SK-N-SH (cell line): ENCODE measurements around the gene CYFIP2. TPM values are rescaled to one million over a fixed set of nuclear protein-coding genes. Genes with fewer than 3 reads are reported as not detected.

Experiments used
- CTCF ChIA-PET: fragments of 300-600, 350-600 bp; formaldehyde crosslinking; extraction: SDS; loops from one replicate; lab custom pipeline; 2021; lab: Yijun Ruan, JAX
- POLR2A ChIA-PET: fragments of 350-600 bp; sonication (Branson Sonifier 250); formaldehyde crosslinking; extraction: SDS; loops from one replicate; lab custom pipeline; 2020; ENCODE audit warnings: antibody characterized with exemption, inconsistent platforms; lab: Yijun Ruan, JAX
- DNase-seq: peaks from one replicate; pipeline ENCODE4 v3.0.0; 2012
- H2AFZ ChIP-seq: fragments of 200-600 bp; sonication (generic); 2 replicates; pipeline ENCODE4 v1.8.1; 2016; ENCODE audit warnings: antibody characterized with exemption, mild to moderate bottlenecking, low read depth
- H3F3A ChIP-seq: fragments of 200-600 bp; sonication (generic); replicated peaks from 2 replicates; pipeline ENCODE3; 2016; ENCODE audit warnings: antibody characterized with exemption, mild to moderate bottlenecking; ENCODE audit not compliant: insufficient read depth
- H3K27ac ChIP-seq, 2 experiments: fragments of 200-500 bp in 1 of 2; fragments of 200-600 bp in 1 of 2; sonication (Bioruptor generic) in 1 of 2; sonication (generic), shearing (Covaris generic) in 1 of 2; 2 replicates each; pipeline versions ENCODE4 v1.5.1 to v1.6.1; 2014 to 2016; ENCODE audit warnings: low read depth in 2 of 2, inconsistent platforms in 1 of 2, low read length in 1 of 2, mild to moderate bottlenecking in 1 of 2, mixed read lengths in 1 of 2
- H3K27me3 ChIP-seq: fragments of 200-600 bp; sonication (generic), shearing (Covaris generic); 2 replicates; pipeline ENCODE4 v1.6.1; 2016; ENCODE audit warnings: mixed run types; ENCODE audit not compliant: insufficient read depth
- H3K36me3 ChIP-seq, 2 experiments: fragments of 200-500 bp in 1 of 2; fragments of 200-600 bp in 1 of 2; sonication (Bioruptor generic) in 1 of 2; sonication (generic) in 1 of 2; replicated peaks in 1 of 2; 2 replicates each; pipeline versions ENCODE3 to v1.5.1; 2014 to 2016; ENCODE audit warnings: low read length in 1 of 2, mild to moderate bottlenecking in 1 of 2; ENCODE audit not compliant: insufficient read depth in 2 of 2, control insufficient read depth in 1 of 2
- H3K4me1 ChIP-seq, 2 experiments: fragments of 200-500 bp in 1 of 2; fragments of 200-600 bp in 1 of 2; sonication (Bioruptor generic) in 1 of 2; sonication (generic), shearing (Covaris generic) in 1 of 2; 2 replicates each; pipeline versions ENCODE4 v1.5.1 to v1.6.1; 2014 to 2016; ENCODE audit warnings: low read depth in 1 of 2, low read length in 1 of 2, mixed run types in 1 of 2; ENCODE audit not compliant: insufficient read depth in 2 of 2, control insufficient read depth in 1 of 2
- H3K4me2 ChIP-seq: fragments of 200-600 bp; sonication (generic), shearing (Covaris generic); 2 replicates; pipeline ENCODE4 v1.6.1; 2017; ENCODE audit warnings: mixed run types
- H3K4me3 ChIP-seq, 2 experiments: fragments of 200-500 bp in 1 of 2; fragments of 200-600 bp in 1 of 2; sonication (Bioruptor generic) in 1 of 2; sonication (generic), shearing (Covaris generic) in 1 of 2; 2 replicates each; pipeline versions ENCODE4 v1.5.1 to v1.8.1; 2014 to 2016; ENCODE audit warnings: low read depth in 2 of 2, inconsistent platforms in 1 of 2, low read length in 1 of 2, mild to moderate bottlenecking in 1 of 2, mixed read lengths in 1 of 2, moderate library complexity in 1 of 2
- H3K79me2 ChIP-seq: fragments of 200-600 bp; sonication (generic); 2 replicates; pipeline ENCODE4 v1.8.1; 2017; ENCODE audit warnings: mild to moderate bottlenecking; ENCODE audit not compliant: insufficient read depth
- H3K9ac ChIP-seq: fragments of 200-600 bp; sonication (generic); 2 replicates; pipeline ENCODE4 v1.6.1; 2017; ENCODE audit warnings: mixed run types
- H3K9me2 ChIP-seq: fragments of 200-600 bp; sonication (generic); 2 replicates; pipeline ENCODE4 v1.6.1; 2017; ENCODE audit warnings: mixed run types
- H3K9me3 ChIP-seq: fragments of 200-600 bp; sonication (generic); 2 replicates; pipeline ENCODE4 v1.6.1; 2017; ENCODE audit warnings: mixed run types, mild to moderate bottlenecking, moderate library complexity
- H4K20me1 ChIP-seq: fragments of 200-600 bp; sonication (generic); 2 replicates; pipeline ENCODE4 v1.6.1; 2017; ENCODE audit warnings: mild to moderate bottlenecking, mixed run types; ENCODE audit not compliant: insufficient read depth
- CHD2 ChIP-seq: fragments of 150-350 bp; IDR thresholded peaks from 2 replicates; pipeline ENCODE4 v1.6.1; 2018; ENCODE audit warnings: low read length; ENCODE audit not compliant: partially characterized antibody
- ELF1 ChIP-seq: IDR thresholded peaks from 2 replicates; pipeline ENCODE4 v1.4.0; 2012
- EP300 ChIP-seq, 2 experiments: IDR thresholded peaks; 2 replicates each; pipeline versions ENCODE4 v1.4.0 to v1.6.1; 2012; ENCODE audit warnings: borderline replicate concordance in 1 of 2, low read depth in 1 of 2, low read length in 1 of 2
- EZH2phosphoT487 ChIP-seq: fragments of 200-600 bp; sonication (generic); IDR thresholded peaks from 2 replicates; pipeline ENCODE4 v1.6.1; 2017; ENCODE audit warnings: low read depth, mixed run types, mild to moderate bottlenecking, antibody characterized with exemption, moderate library complexity, borderline replicate concordance
- FOSL2 ChIP-seq: IDR thresholded peaks from 2 replicates; pipeline ENCODE4 v1.4.0; 2012; ENCODE audit warnings: low read depth, mild to moderate bottlenecking, moderate library complexity, borderline replicate concordance
- FOXJ3 ChIP-seq: sonication (generic); formaldehyde crosslinking; IDR thresholded peaks from 2 replicates; pipeline ENCODE4 v1.5.1; 2020; ENCODE audit warnings: mild to moderate bottlenecking, missing genetic modification reagents
- FOXM1 ChIP-seq: IDR thresholded peaks from 2 replicates; pipeline ENCODE4 v1.4.0; 2012; ENCODE audit warnings: low read depth, mild to moderate bottlenecking
- GABPA ChIP-seq: IDR thresholded peaks from 2 replicates; pipeline ENCODE4 v1.4.0; 2012; ENCODE audit warnings: low read depth, mild to moderate bottlenecking
- GATA2 ChIP-seq: sonication (generic); formaldehyde crosslinking; IDR thresholded peaks from 2 replicates; pipeline ENCODE4 v1.5.0; 2020; ENCODE audit warnings: mild to moderate bottlenecking, missing genetic modification reagents
- JUND ChIP-seq: IDR thresholded peaks from 2 replicates; pipeline ENCODE4 v1.4.0; 2012
- MAX ChIP-seq: IDR thresholded peaks from 2 replicates; pipeline ENCODE4 v1.4.0; 2012; ENCODE audit warnings: low read depth
- MEF2A ChIP-seq: IDR thresholded peaks from 2 replicates; pipeline ENCODE4 v1.4.0; 2012; ENCODE audit warnings: low read depth, borderline replicate concordance
- MXI1 ChIP-seq: IDR thresholded peaks from 2 replicates; pipeline ENCODE4 v1.6.1; 2012; ENCODE audit warnings: mild to moderate bottlenecking, low read depth, low read length, improper control_type of control experiment
- NFIC ChIP-seq: IDR thresholded peaks from 2 replicates; pipeline ENCODE4 v1.4.0; 2012; ENCODE audit warnings: borderline replicate concordance
- NRF1 ChIP-seq: IDR thresholded peaks from 2 replicates; pipeline ENCODE4 v1.6.1; 2012; ENCODE audit warnings: low read depth, mild to moderate bottlenecking, low read length
- PBX3 ChIP-seq: IDR thresholded peaks from 2 replicates; pipeline ENCODE4; 2012
- POLR2AphosphoS5 ChIP-seq: IDR thresholded peaks from 2 replicates; pipeline ENCODE4 v1.6.1; 2012; ENCODE audit warnings: low read depth, low read length
- RAD21 ChIP-seq: IDR thresholded peaks from 2 replicates; pipeline ENCODE4 v1.6.1; 2012; ENCODE audit warnings: mild to moderate bottlenecking, low read length
- RCOR1 ChIP-seq: fragments of 150-350 bp; IDR thresholded peaks from 2 replicates; pipeline ENCODE4 v1.6.1; 2017; ENCODE audit warnings: antibody characterized with exemption, low read length
- RFX5 ChIP-seq: IDR thresholded peaks from 2 replicates; pipeline ENCODE4 v1.6.1; 2012; ENCODE audit warnings: mild to moderate bottlenecking, improper control_type of control experiment, low read length
- RXRA ChIP-seq: IDR thresholded peaks from 2 replicates; pipeline ENCODE4 v1.4.0; 2012; ENCODE audit warnings: low read depth, mild to moderate bottlenecking, borderline replicate concordance
- SIN3A ChIP-seq: IDR thresholded peaks from 2 replicates; pipeline ENCODE4 v1.6.1; 2012; ENCODE audit warnings: low read depth, mild to moderate bottlenecking, low read length, moderate library complexity, borderline replicate concordance
- SMC3 ChIP-seq: IDR thresholded peaks from 2 replicates; pipeline ENCODE4 v1.6.1; 2012; ENCODE audit warnings: low read depth, low read length, improper control_type of control experiment
- TCF12 ChIP-seq: IDR thresholded peaks from 2 replicates; pipeline ENCODE4 v1.4.0; 2012
- TEAD4 ChIP-seq: IDR thresholded peaks from 2 replicates; pipeline ENCODE4 v1.4.0; 2012; ENCODE audit warnings: mild to moderate bottlenecking, borderline replicate concordance; ENCODE audit not compliant: insufficient read depth
- USF1 ChIP-seq: IDR thresholded peaks from 2 replicates; pipeline ENCODE4 v1.4.0; 2012; ENCODE audit warnings: low read depth, borderline replicate concordance
- USF2 ChIP-seq: fragments of 150-350 bp; IDR thresholded peaks from 2 replicates; pipeline ENCODE4 v1.6.1; 2017; ENCODE audit warnings: antibody characterized with exemption, low read length, low read depth, borderline replicate concordance
- YY1 ChIP-seq: IDR thresholded peaks from 2 replicates; pipeline ENCODE4 v1.4.0; 2012; ENCODE audit warnings: low read depth, mild to moderate bottlenecking
- polyA plus RNA-seq, 3 experiments: library from polyadenylated mRNA; depleted of rRNA; stranded (reverse); fragments of >200 nt; gene quantifications; 2 replicates each; pipeline ENCODE4 v1.2.3, GENCODE V29; 2012

Gene CYFIP2
- polyA plus RNA-seq, 1 of the 3 experiments (the other 2 are of a cell fraction): 20.1 TPM

DNA sequence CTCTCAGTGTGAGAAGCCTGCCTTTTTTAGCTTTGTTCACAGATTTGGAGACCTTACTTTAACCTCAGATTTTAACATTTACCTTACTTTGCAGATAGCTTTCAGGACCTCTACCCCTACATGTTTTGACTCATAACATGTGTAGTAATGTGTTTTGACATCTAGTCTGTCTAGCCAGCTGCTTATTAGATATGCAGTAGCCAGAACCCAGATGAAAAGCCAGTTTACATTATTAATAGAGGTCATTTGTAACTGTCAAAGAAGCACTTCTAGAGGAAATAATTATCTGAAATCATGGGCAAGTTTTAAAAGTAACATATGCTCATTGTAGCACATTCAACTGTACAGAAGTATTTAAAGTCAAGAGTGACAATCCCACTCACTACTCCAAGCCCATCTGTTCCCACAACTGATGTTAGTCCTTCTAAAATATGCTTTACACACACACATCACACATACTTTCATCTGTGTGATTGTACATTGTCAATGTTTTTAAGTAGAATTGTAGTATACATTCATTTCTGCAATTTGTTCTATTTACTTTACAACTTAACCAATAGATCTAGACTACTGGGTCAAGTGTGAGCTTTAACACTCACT, 122.3 kb downstream of the CYFIP2 start:
- Histone ChIP-seq H3K4me3 (no peak overlapping the region; a peak in 1 of 4 replicates), H3K4me2 (peak overlapping the region; percentile 68), H3F3A (peaks cover 64% of the 10 kb centered on the region), H3K9me2 (no peaks in the 10 kb centered on the region), H3K27me3 (no peaks in the 10 kb centered on the region), H2AFZ (no peak overlapping the region), H3K36me3 (peaks cover 0 to 5% of the 10 kb centered on the region in 2 experiments), H4K20me1 (no peaks in the 10 kb centered on the region), H3K9ac (peak overlapping the region; percentile 82), H3K9me3 (no peaks in the 10 kb centered on the region), H3K79me2 (peaks cover 1% of the 10 kb centered on the region; the same call in 1 of the 2 replicates), H3K27ac (peak overlapping the region; percentile 97 to 99), H3K4me1 (peaks cover 50 to 67% of the 10 kb centered on the region in 2 experiments)
- ChIA-PET POLR2A (no interaction called here), CTCF (interaction anchor here (1.0 to 1.1 kb wide), 2 partner anchors 60 to 88 kb away, joined by 4 to 6 read pairs; no protein-coding TSS in a partner anchor)
- TF ChIP-seq SMC3 (peak; percentile 4; the same call in 1 of the 2 replicates), RXRA (0 out of 2 replicates have a peak, but pooled peaks have one; percentile 4), CHD2 (peak; percentile 52), EP300 (IDR thresholded peaks at IDR 0.05; ENCODE audit: borderline replicate concordance in 1 of 2, low read depth in 1 of 2, low read length in 1 of 2) (peak; percentile 41 to 96; a peak in 3 of 4 replicates), FOXJ3 (CRISPR knock-in tag) (peak; percentile 24; the same call in 1 of the 2 replicates), GABPA (no peak), POLR2AphosphoS5 (peak; percentile 56; the same call in 1 of the 2 replicates), YY1 (no peak; the same call in 1 of the 2 replicates), USF1 (no peak), NRF1 (no peak), RAD21 (0 out of 2 replicates have a peak, but pooled peaks have one; percentile 9), TCF12 (peak; percentile 93), PBX3 (peak; percentile 86), MEF2A (no peak), USF2 (no peak), SIN3A (no peak), FOSL2 (no peak), NFIC (peak; percentile 45; the same call in 1 of the 2 replicates), MAX (no peak), JUND (peak; percentile 41), EZH2phosphoT487 (no peak), MXI1 (peak; percentile 44; the same call in 1 of the 2 replicates), GATA2 (peak; percentile 64), FOXM1 (0 out of 2 replicates have a peak, but pooled peaks have one; percentile 16), RCOR1 (peak; percentile 88), ELF1 (no peak), TEAD4 (no peak), RFX5 (no peak)
- DNase-seq: peak; percentile 70
